Fibroblast of villous mesenchyme (primary cell): Measurements from ENCODE around the gene RIPK3. TPM values are rescaled to one million over a fixed set of nuclear protein-coding genes. Genes with fewer than 3 reads are reported as not detected.

Source experiments
- DNase-seq: peaks from one replicate; pipeline ENCODE4 v3.0.0-alpha.2; 2010; ENCODE audit warnings: low read depth
- H3K4me3 ChIP-seq: 2 replicates; pipeline ENCODE4 v1.5.1; 2011; ENCODE audit warnings: low read depth, mild to moderate bottlenecking, low read length
- small RNA-seq: library from RNA; depleted of rRNA; stranded (forward); fragments of <200 nt; gene quantifications from one replicate; pipeline ENCODE3, GENCODE V24; 2012
- total RNA-seq: library from RNA; depleted of rRNA; stranded (reverse); fragments of >200 nt; gene quantifications from 2 replicates; pipeline ENCODE4 v1.2.3, GENCODE V29; 2012
- TF ChIP-seq, protein P1 (sequence below): IDR thresholded peaks from 2 replicates; pipeline ENCODE4 v1.5.1; 2012; ENCODE audit warnings: low read depth, mild to moderate bottlenecking, low read length; ENCODE audit not compliant: insufficient read depth

RIPK3 gene
- total RNA-seq, 1 donor, result 3.9 TPM

GRCh38 chr14:24290746-24291145 lies 49.0 kb downstream of the RIPK3 start:
- TF ChIP-seq, protein P1, sequence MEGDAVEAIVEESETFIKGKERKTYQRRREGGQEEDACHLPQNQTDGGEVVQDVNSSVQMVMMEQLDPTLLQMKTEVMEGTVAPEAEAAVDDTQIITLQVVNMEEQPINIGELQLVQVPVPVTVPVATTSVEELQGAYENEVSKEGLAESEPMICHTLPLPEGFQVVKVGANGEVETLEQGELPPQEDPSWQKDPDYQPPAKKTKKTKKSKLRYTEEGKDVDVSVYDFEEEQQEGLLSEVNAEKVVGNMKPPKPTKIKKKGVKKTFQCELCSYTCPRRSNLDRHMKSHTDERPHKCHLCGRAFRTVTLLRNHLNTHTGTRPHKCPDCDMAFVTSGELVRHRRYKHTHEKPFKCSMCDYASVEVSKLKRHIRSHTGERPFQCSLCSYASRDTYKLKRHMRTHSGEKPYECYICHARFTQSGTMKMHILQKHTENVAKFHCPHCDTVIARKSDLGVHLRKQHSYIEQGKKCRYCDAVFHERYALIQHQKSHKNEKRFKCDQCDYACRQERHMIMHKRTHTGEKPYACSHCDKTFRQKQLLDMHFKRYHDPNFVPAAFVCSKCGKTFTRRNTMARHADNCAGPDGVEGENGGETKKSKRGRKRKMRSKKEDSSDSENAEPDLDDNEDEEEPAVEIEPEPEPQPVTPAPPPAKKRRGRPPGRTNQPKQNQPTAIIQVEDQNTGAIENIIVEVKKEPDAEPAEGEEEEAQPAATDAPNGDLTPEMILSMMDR, result no peak
- no peak overlapping the region for H3K4me3 ChIP-seq
- DNase-seq, result no peak

- TF ChIP-seq, protein P1, result no peak
- no peak for DNase-seq
- H3K4me3 ChIP-seq, result no peak overlapping the region
Measured at GRCh38 chr14:24289649-24290280, 50.0 kb downstream of the RIPK3 start.

GRCh38 chr14:24286996-24287395 lies 52.8 kb downstream of the RIPK3 start:
- TF ChIP-seq, protein P1, result no peak
- H3K4me3 ChIP-seq, result no peak overlapping the region
- DNase-seq, result no peak

Small RNAs within 50 kb of the gene (small RNA-seq; reads per million reads assigned to genes)
- gene RF00026, result not detected

Other genes with a start within 250 kb of the RIPK3 start
- gene PCK2, start 245.7 kb downstream of the RIPK3 start, total RNA-seq, result 13.0 and 33.2 TPM in 2 replicates
- gene DCAF11, start 225.2 kb downstream of the RIPK3 start, total RNA-seq, result 45.1 and 47.9 TPM in 2 replicates
- 0.86 and 1.3 TPM in 2 replicates for gene NRL, start 225.0 kb downstream of the RIPK3 start, total RNA-seq
- gene FITM1, start 209.3 kb downstream of the RIPK3 start, total RNA-seq, result not detected in 2 replicates
- gene PSME1, start 203.8 kb downstream of the RIPK3 start, total RNA-seq, result 95.7 and 147 TPM in 2 replicates
- gene EMC9, start 198.4 kb downstream of the RIPK3 start, total RNA-seq, result 9.9 and 17.4 TPM in 2 replicates
- 141 and 151 TPM in 2 replicates for gene PSME2, start 193.4 kb downstream of the RIPK3 start, total RNA-seq
- gene RNF31, start 192.5 kb downstream of the RIPK3 start, total RNA-seq, result 37.4 and 38.0 TPM in 2 replicates
- 67.6 and 96.7 TPM in 2 replicates for gene IRF9, start 178.7 kb downstream of the RIPK3 start, total RNA-seq
- gene REC8, start 167.9 kb downstream of the RIPK3 start, total RNA-seq, result 4.2 and 4.7 TPM in 2 replicates
- 39.6 and 41.9 TPM in 2 replicates for gene IPO4, start 151.2 kb downstream of the RIPK3 start, total RNA-seq
- gene TM9SF1, start 144.6 kb downstream of the RIPK3 start, total RNA-seq, result 64.4 and 96.3 TPM in 2 replicates
- gene TSSK4, start 134.3 kb downstream of the RIPK3 start, total RNA-seq, result under 0.01 and 0.32 TPM in 2 replicates
- 13.8 and 15.8 TPM in 2 replicates for gene CHMP4A, start 126.5 kb downstream of the RIPK3 start, total RNA-seq
- gene MDP1, start 123.9 kb downstream of the RIPK3 start, total RNA-seq, result 8.6 and 15.5 TPM in 2 replicates
- gene NEDD8, start 107.6 kb downstream of the RIPK3 start, total RNA-seq, result 114 and 128 TPM in 2 replicates
- 76.7 and 87.7 TPM in 2 replicates for gene GMPR2, start 107.1 kb downstream of the RIPK3 start, total RNA-seq
- gene TINF2, start 97.4 kb downstream of the RIPK3 start, total RNA-seq, result 43.2 and 60.9 TPM in 2 replicates
- gene TGM1, start 76.8 kb downstream of the RIPK3 start, total RNA-seq, result 0.64 and 2.2 TPM in 2 replicates
- gene RABGGTA, start 68.4 kb downstream of the RIPK3 start, total RNA-seq, result 25.8 and 28.1 TPM in 2 replicates
- 8.7 and 13.8 TPM in 2 replicates for gene DHRS1, start 40.2 kb downstream of the RIPK3 start, total RNA-seq
- gene NOP9, start 40.1 kb downstream of the RIPK3 start, total RNA-seq, result 24.5 and 29.4 TPM in 2 replicates
- 1.3 and 3.0 TPM in 2 replicates for gene CIDEB, start 32.0 kb downstream of the RIPK3 start, total RNA-seq
- gene LTB4R2, start 29.9 kb downstream of the RIPK3 start, total RNA-seq, result 3.9 and 6.8 TPM in 2 replicates
- 1.3 and 1.6 TPM in 2 replicates for gene LTB4R, start 28.5 kb downstream of the RIPK3 start, total RNA-seq
- 4.2 and 18.1 TPM in 2 replicates for gene ADCY4, start 4.9 kb downstream of the RIPK3 start, total RNA-seq
- 56.4 and 68.2 TPM in 2 replicates for gene NFATC4, start 28.2 kb upstream of the RIPK3 start, total RNA-seq
- 11.6 and 15.5 TPM in 2 replicates for gene NYNRIN, start 59.0 kb upstream of the RIPK3 start, total RNA-seq
- 1.7 and 2.3 TPM in 2 replicates for gene CBLN3, start 89.7 kb upstream of the RIPK3 start, total RNA-seq
- gene KHNYN, start 90.0 kb upstream of the RIPK3 start, total RNA-seq, result 43.2 and 47.4 TPM in 2 replicates
- gene SDR39U1, start 102.8 kb upstream of the RIPK3 start, total RNA-seq, result 9.5 and 13.5 TPM in 2 replicates
- not detected in 2 replicates for gene CMA1, start 168.3 kb upstream of the RIPK3 start, total RNA-seq
- gene CTSG, start 236.3 kb upstream of the RIPK3 start, total RNA-seq, result not detected in 2 replicates